Fibroblast of skin of left biceps (primary cell): ENCODE data around the gene ZC3H4.

Source experiments
- DNase-seq, 2 experiments: peaks; one replicate each; pipeline ENCODE4 v3.0.0-alpha.2; 2013; ENCODE audit warnings: low read depth in 2 of 2

The ZC3H4 gene

DNA sequence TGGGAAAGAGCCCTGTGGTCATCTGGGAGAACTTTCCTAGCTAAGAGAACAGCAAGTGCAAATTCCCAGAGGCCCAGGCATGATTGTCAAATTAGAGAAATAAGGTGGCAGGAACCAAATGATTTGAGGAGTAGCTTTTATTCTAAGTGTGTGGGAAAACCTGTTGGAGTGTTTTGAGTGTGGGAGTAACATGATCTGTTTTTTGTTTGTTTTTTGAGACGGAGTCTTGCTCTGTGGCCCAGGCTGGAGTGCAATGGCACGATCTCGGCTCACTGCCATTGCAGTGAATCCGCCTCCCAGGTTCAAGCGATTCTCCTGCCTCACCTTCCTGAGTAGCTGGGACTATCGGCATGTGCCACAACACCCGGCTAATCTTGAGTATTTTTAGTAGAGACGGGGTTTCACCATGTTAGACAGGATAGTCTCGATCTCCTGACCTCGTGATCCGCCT lies 19.5 kb upstream of the ZC3H4 start:
- no peak for DNase-seq

DNA sequence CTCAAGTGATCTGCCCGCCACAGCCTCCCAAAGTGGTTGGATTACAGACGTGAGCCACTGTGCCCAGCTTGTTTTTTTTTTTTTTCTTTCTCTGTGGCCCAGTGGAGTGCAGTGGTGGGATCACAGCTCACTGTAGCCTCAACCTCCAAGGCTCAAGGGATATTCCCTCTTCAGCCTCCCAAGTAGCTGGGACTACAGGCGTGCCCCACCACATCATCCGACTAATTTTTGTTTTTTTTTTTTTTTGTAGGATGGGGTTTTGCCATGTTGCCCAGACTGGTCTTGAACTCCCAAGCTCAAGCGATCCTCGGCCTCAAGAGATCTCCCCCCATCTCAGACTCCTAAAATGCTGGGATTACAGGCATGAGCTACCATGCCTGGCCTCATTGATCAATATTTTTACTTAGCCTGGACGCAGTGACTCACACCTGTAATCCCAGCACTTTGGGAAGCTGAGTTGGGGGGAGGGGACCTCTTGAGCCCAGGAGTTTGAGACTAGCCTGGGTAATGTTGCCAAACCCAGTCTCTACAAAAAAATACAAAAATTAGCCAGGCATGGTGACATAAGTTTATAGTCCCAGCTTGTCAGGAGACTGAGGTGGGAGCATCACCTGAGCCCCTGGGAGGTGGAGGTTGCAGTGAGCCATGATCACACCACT lies 18.7 kb upstream of the ZC3H4 start:
- DNase-seq = no peak

DNA sequence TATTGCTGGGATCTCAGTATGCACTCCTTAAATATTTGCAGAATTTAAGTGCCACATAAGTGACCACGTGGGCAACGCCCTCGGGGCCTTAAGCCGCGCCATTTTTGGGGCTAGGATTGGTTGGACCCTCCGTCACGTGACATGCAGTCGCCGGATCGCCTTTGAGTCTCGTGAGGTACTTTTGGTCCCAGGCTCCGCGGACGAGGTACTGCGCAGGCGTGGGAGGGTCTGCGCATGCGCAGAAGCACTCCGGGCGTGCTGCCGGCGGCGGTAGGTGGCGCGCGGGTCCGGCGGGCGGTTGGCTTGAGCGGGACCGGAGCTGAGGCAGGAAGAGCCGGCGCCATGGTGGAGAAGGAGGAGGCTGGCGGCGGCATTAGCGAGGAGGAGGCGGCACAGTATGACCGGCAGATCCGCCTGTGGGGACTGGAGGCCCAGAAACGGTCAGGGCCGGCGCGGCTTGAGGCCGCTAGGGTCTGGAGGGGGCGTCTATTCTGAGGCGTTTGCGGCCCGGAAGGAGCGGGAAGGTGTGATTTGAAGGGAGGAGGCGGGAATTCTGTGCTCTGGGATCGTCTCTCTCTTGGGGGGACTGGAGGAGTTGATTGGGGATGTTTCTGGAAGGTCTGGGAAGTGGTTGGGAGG lies 17.1 kb upstream of the ZC3H4 start, which contains the start of gene SAE1:
Gene SAE1, plus strand, starts transcription at position 247 of the 639 bp plus-strand sequence. Its CDS starts 96 bp downstream, at position 343.
- DNase-seq = peak; percentile 95 to 96

DNA sequence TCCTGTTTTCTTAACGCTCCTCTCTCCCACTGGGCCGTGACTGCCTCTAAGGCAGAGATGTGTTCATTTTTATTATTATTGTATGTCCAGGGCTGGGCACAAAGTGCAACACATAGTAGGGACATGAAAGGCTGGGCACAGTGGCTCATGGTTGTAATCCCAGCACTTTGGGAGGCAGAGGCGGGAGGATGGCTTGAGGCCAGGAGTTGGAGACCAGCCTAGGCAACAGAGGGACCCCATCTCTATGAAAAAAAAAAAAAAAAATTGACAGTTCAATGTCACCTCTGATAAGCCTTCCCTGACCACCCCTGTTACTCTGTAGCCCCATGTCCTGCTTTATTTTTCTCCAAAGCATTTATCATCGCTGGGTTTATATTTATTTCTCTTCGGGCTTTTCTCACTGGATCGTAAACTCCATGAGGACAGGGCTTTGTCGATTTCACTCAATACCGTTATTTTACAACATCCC lies 16.6 kb upstream of the ZC3H4 start:
- DNase-seq = no peak

DNA sequence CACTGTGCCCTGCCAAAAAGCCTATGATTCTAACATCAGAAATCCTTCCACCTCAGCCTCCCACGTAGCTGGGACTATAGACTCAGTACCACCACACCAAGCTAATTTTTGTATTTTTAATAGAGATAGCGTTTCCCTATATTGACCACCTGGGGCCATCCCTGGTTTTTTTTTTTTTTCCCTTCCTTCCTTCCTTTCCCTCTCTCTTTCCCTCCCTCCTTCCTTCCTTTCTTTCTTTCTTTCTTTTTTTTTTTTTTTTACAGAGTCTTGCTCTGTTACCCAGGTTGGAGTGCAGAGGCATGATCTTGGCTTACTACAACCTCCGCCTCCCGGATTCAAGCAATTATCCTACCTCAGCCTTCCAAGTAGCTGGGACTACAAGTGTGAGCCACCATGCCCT lies 16.0 kb upstream of the ZC3H4 start:
- no peak for DNase-seq

DNA sequence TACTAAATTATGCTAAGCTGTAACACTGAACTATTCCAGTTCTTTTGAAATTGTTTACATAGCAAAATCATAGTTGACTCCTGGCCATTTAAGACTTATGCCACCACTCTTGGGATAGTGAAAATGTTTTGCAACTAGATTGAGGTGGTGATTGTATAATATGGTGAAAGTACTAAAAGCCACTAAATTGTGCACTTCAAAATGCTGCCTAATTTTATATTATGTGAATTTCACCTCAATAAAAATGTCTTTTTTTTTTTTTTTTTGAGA lies 12.0 kb upstream of the ZC3H4 start:
- no peak for DNase-seq

DNA sequence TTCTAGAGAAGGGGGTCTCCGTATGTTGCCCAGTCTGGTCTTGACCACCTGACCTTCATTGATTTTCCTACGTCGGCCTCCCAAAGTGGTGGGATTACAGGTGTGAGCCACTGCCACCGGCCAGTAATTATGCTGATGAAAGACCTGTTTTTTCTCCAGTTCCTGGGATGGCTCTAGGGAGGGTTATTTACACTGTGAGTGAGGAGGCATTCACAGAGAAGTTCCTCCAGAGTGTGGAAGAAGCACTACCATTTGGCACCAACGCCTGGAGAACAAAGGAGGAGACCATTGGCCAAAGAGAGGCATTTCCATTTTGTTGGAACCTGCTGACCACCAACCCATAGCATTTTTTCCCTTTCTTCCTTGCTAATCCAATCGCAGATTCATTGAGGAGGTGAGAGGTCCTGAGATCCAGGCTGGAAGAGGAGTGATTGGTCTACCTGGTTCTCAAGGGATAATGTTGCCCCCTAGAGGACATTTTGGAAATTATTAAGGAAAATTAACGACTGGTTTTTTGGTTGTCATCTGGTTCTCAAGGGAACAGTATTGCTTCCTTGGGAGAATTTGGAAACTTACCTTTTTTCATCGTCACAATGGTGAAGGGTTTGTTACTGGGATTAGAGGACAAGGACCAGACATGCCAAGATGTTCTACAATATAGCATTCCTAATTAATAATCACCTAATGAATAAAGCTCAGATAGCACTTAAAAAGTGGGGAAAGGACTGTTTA lies 11.5 kb upstream of the ZC3H4 start:
- no peak for DNase-seq

DNA sequence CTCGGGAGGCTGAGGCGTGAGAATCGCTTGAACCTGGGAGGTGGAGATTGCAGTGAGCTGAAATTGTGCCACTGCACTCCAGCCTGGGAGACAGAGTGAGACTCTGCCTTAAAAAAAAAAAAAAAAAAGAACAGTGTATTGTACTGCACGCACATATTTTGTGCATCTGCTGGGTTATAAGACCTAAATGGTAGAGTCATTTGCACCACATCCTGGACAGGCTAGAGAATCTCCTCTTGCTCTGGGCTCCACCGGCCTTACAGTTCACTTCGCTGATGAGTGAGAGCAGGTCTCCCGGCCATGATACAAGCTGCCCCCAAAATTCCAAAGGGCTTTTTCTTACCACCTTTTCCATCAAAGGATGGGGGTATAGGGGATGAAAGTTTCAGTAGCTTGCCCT lies 9.8 kb upstream of the ZC3H4 start:
- DNase-seq = no peak

DNA sequence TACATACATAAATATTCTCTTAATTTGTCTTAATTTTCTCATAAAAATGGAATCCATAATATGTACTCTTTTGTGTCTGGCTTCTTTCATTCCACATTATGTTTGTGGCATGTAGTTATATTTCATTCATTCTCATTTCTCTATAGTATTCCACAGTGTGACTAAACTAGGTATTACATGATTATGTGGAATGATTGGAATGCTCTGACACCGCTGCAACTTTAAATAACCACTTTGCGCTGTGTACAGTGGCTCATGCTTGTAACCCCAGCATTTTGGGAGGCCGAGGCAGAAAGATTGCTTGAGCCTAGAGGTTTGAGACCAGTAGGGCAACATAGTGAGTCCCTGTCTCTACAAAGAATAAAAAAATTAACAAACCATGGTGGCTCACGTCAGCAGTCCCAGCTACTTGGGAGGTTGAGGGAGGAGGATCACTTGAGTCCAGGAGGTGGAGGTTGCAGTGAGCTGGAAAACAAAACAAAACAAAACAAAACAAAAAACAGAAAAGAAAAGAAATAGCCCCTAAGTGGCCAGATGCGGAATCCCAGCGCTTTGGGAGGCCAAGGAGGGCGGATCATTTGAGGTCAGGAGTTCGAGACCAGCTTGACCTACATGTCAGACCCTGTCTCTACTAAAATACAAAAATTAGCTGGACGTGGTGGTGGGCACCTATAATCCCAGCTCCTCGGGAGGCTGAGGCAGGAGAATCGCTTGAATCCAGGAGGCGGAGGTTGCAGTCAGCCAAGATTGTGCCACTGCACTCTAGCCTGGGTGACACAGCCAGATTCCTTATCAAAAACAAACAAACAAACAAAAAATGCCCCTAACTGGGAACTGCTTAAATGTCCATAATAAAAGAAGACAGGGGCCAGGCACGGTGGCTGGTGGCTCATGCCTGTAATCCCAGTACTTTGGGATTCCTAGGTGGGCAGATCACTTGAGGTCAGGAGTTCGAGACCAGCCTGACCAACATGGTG lies 9.1 kb upstream of the ZC3H4 start:
- DNase-seq = peak; percentile 62 to 67

DNA sequence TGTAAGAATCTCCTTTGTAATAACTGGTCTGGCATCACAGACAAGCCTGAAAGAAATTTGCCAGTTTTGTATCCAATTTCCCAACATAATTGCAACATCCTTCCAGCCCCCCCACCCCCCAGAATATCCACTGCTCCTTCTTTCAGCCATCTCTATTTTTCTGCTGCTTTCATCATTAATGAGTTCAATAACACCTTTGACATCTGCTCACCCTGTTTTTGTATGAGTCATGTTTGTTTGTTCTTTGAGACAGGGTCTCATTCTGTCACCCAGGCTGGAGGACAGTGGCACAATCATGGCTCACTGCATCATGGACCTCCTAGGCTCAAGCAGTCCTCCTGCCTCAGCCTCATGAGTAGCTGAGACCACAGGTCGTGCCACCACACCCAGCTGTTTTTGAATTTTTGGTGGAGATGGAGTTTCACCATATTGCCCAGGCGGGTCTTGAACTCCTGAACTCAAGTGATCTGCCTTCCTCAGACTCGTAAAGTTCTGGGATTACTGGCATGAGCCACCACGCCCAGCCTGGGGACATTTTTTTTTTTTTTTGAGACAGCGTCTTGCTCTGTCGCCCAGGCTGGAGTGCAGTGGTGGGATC lies 7.0 kb upstream of the ZC3H4 start:
- DNase-seq = no peak

DNA sequence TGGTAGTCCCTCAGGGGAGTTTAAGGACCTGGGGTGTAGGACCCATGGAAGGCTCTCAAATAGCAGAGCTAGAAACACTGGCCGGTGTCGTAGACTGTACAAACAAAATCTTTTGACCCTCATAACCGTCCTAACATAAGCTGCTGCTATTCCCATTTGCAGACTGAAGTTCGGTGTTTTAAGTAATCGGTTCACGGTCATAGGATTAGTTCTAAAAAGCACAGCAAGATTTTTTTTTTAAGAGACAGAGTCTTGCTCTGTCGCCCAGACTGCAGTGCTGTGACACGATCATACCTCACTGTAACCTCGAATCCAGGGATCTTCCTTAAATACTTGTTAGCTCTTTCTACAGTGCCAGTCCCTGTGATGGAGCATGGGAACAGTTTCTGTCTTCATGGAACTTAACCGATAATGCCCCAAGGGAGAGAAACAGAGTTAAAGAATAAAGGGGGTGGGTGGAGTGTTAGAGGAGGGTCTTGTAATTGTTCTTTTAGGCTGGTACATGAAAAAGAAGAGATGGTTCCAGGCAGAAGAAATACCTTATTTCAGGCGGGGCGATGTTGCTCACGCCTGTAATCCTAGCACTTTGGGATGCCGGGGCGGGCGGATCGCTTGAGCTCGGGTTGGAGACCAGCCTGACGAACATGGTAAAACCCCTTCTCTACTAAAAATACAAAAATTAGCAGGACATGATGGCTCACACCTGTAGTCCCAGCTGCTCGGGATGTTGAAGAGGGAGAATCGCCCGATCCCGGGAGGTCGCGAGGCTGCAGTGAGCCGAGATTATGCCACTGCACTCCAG lies 475 bp upstream of the ZC3H4 start:
- no peak for DNase-seq

DNA sequence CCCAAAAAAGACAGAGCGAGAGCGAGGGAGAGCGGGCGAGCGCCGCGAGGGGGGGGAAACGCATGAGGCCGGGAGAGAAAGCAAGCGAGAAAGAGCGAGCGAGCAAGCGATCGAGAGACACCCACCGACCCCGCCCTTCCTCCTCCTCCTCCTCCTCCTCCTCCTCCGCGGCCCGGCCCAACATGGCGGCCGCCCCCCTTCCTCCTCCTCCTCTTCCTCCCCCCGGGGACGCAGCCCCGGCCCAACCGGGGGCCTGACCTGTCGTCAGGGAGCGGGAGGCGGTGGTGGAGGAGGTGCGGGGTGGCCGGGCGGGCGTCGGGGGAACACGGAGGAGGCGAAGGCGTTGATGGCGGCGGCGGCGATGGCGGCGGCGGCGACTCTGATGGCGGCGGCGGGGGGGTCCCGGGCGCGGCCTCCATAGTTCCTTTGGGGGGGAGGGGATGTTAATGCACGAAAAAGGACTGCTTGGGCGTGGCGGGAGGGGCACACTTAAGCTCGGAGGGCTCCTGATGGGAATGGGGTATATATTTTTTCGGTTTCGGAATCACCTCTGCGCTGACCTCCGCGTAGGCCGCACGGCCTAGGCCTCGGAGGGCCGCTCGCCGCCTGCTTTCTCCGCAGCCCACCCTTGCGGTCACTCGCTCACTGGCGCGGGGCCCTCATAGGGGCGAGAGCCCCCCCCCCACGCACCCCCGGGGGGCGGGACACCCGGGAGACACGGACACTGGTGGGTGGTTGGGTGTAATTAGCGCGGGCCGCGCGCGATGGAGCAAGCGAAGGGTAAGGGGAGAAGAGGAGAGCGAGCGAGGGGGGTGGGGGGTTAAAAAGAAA lies 1.2 kb downstream of the ZC3H4 start:
- DNase-seq = peak; percentile 76 to 78

DNA sequence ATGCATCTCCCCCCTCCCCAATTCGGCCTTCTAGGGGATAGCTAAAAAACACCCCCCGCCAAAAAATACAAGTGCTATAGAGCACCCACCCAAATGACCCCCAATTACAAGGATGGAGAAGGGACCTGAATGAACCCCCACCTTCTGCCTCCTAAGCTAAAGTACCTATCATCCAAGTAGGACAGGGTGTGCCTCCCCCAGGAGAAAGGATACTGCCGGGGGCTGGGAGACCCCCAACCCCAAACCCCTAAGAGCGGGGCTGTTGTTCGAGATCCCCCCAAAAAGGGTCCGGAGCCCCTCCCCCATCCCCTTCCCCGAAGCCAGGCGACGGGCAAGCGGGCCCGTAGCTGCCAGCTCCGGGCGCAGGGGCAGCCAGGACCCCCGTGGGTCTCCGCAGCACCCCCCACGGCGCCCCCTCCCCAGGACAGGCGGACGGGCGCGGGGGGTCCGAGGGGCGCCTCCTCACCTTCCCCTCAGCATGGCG lies 1.9 kb downstream of the ZC3H4 start:
- DNase-seq = no peak

DNA sequence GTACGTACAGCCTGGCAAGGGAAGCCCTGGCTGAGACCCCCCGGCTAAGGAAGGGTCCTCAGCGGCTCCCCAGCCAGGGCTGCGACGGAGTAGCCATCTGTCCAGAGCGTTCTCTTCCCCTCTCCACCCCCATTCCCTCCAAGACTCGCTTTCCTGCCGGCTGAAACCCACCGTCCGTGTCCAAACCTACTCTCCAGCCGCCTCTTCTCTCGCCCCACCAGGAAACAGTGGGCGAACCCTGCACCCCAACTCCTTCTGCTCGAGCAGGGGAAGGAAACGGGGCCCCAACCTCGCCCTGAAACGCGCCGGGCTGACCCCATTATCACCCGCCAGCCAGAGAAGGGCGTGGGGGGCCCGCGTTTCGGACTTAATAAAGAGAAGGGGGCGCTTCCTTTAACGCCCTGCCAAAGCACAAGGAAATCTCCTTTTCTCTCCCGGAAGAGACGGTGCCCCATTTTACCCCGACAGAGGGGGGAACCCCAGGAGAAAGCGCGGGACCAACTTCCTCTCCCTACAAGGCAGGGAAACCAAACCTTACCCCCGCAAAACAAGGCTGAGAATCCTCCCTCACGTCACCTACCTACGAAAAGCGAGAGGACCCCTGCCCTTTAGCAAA lies 2.5 kb downstream of the ZC3H4 start:
- DNase-seq = no peak

DNA sequence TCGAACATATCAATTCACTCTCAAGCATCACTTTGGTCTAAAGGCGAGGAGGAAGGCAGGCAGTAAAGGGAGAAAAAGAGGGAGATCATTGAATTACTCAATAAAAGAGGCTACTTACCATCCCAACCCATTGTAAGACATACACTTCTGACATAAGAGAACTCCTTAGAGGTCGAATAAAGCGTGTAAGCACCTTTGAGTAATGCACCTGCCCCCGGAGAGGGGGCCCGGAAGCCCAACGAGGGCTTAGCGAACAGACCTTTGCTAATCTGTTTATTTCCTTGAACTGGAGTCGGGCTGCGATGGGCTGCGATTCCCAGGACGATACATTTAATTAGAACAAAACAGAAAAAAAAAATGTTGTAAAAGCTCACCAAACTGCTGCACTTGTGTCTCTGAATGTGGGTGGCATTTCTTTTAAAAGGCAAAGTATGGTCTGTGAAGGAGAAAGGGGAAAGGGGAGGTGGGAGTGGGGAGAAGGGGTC lies 3.0 kb downstream of the ZC3H4 start:
- DNase-seq = no peak

DNA sequence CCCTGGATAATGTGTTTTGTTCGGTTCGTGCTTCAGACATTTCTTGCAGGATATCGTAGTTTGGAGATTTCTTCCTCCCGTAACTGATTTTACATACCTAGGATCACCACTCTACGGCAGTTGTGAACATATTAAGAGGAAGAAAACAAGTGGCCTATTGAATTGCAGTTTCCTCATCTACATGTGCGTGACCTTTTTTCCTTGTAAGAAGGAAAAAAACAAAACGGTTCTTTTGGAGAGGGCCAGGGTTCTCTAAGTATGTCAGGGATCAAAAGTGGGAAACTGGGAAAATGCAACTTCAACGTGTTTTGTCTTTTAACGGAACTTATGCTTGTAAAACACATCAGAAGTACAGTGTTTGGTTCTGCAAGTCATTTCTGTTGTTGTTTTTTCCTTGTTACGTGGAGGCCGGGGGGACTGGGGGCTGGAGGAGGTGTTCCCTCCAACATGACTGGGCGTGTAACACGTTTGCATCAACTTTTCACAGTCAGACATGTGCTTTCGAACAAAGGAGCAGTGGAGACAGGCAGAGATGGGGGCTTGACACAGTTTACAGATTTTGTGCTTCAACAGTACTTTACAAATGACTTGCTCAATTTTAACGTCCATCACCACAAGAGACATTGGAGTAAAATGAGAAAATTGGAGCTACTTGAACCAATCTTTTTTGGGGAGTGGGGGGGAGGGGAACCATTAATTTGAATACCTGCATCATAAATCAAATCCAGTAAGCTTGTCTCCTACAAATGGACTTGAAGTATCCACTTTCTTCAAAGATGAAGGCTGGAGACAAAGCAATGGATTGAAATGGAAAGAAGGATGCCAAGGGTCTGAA lies 3.8 kb downstream of the ZC3H4 start:
- no peak for DNase-seq

DNA sequence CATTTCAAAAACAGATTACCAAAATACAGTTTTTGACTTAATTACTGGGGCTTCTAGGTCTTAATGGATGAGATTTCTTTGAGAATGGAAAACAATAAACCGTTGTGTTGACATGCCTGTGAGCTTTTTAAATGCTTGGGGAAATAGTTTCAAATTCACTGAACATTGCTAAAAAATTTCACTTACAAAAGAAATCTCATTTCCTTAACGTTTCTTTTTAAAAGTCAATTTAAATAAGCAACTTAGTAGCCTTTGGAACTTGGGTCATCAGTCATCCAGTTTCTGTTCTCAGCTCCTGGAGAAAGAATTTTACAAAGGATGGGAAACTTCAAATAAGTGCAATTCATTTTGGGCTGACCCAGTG lies 4.4 kb downstream of the ZC3H4 start:
- DNase-seq = no peak
